GM19238 (cell line): ENCODE results near the gene PCDHGB3.
"Not testable (repeated sequence)": the region's sequence is repeated elsewhere in the genome, so short reads cannot be mapped to it uniquely, and the experiment has no call there.

Experiments
- DNase-seq: peaks from one replicate; pipeline ENCODE4 v3.0.0; 2011; ENCODE audit warnings: low spot score; ENCODE audit not compliant: insufficient read length

The PCDHGB3 gene

GRCh38 chr5:141356950-141357349 is 13.1 kb upstream of the PCDHGB3 start:
- DNase-seq: no peak

- no peak for DNase-seq
These were observed 10.1 kb upstream of the PCDHGB3 start, which contains the start of gene PCDHGB2 for GRCh38 chr5:141359790-141360426. Gene PCDHGB2, plus strand, starts transcription at chr5:141359994. Its CDS starts 142 bp downstream, at chr5:141360136.

- DNase-seq: no peak
These were observed 9.4 kb upstream of the PCDHGB3 start for GRCh38 chr5:141360685-141361084.

GRCh38 chr5:141362719-141363118 is 7.3 kb upstream of the PCDHGB3 start:
- no peak for DNase-seq

- no peak for DNase-seq
These were observed 5.9 kb upstream of the PCDHGB3 start, which contains the start of gene PCDHGA5 for GRCh38 chr5:141363952-141364660. Gene PCDHGA5, plus strand, starts transcription at chr5:141364162. Its CDS starts 169 bp downstream, at chr5:141364331.

GRCh38 chr5:141366016-141366896 is 3.8 kb upstream of the PCDHGB3 start:
- no peak for DNase-seq

- DNase-seq: no peak
These were observed 1.8 kb downstream of the PCDHGB3 start for GRCh38 chr5:141371572-141372475.

- DNase-seq: no peak
These were observed 3.8 kb downstream of the PCDHGB3 start, which contains the start of gene PCDHGA6 for GRCh38 chr5:141373673-141374317. Gene PCDHGA6, plus strand, starts transcription at chr5:141373891. Its CDS starts 193 bp downstream, at chr5:141374084.

GRCh38 chr5:141374627-141375026 is 4.6 kb downstream of the PCDHGB3 start:
- no peak for DNase-seq

GRCh38 chr5:141375444-141376155 is 5.6 kb downstream of the PCDHGB3 start:
- DNase-seq: not testable (repeated sequence)

GRCh38 chr5:141382469-141383294 is 12.6 kb downstream of the PCDHGB3 start, which contains the start of gene PCDHGA7:
Gene PCDHGA7, plus strand, starts transcription at chr5:141382742. Its CDS starts 158 bp downstream, at chr5:141382900.
- DNase-seq: no peak

- DNase-seq: no peak
These were observed 13.3 kb downstream of the PCDHGB3 start for GRCh38 chr5:141383345-141383744.

GRCh38 chr5:141384471-141385267 is 14.6 kb downstream of the PCDHGB3 start:
- DNase-seq: no peak

GRCh38 chr5:141387557-141388311 is 17.7 kb downstream of the PCDHGB3 start, which contains the start of gene PCDHGB4:
Gene PCDHGB4, plus strand, starts transcription at chr5:141387698. Its CDS starts 187 bp downstream, at chr5:141387885.
- DNase-seq: not testable (repeated sequence)

- DNase-seq: no peak
These were observed 18.6 kb downstream of the PCDHGB3 start for GRCh38 chr5:141388661-141389060.

- no peak for DNase-seq
These were observed 19.4 kb downstream of the PCDHGB3 start for GRCh38 chr5:141389153-141390042.
